Fibroblast of lung (primary cell): ENCODE measurements around the gene ITPK1.

ENCODE experiments used
- CTCF ChIP-seq, 2 donors: IDR thresholded peaks in 1 of 2; conservative IDR thresholded peaks in 1 of 2; 1 replicate in 1 of 2; 2 replicates in 1 of 2; pipeline ENCODE4 v1.5.1; 2011 to 2012; ENCODE audit warnings: low read length in 2 of 2, control low read depth in 1 of 2, inconsistent platforms in 1 of 2, low read depth in 1 of 2, mild to moderate bottlenecking in 1 of 2
- EZH2 ChIP-seq: IDR thresholded peaks from 2 replicates; pipeline ENCODE4 v1.5.1; 2012; ENCODE audit warnings: low read length, control low read depth, mild to moderate bottlenecking; ENCODE audit errors: missing control alignments

GRCh38 chr14:93078870-93079269 is 36.9 kb downstream of the ITPK1 start:
- TF ChIP-seq CTCF (conservative IDR thresholded peaks at IDR 0.05 in 1 of 2, IDR thresholded peaks at IDR 0.05 in 1 of 2; ENCODE audit: low read depth in 1 of 2, low read length in 2 of 2) (no peak), EZH2 (no peak)
